HEK293T (cell line): ENCODE results near the gene ASAP3.
A peak's percentile ranks its signal among the peaks of the same experiment; 100 is the strongest.

ENCODE experiments used
- CTCF ChIA-PET: fragments of 350-600 bp; formaldehyde crosslinking; extraction: SDS; loops from one replicate; lab custom pipeline; 2021; ENCODE audit warnings: antibody characterized with exemption, inconsistent platforms; lab: Yijun Ruan, JAX
- POLR2A ChIA-PET: fragments of 350-600 bp; formaldehyde crosslinking; extraction: SDS; loops from one replicate; lab custom pipeline; 2020; ENCODE audit warnings: antibody characterized with exemption, inconsistent platforms; lab: Yijun Ruan, JAX
- DNase-seq: peaks from one replicate; pipeline ENCODE4 v3.0.0; 2012; ENCODE audit warnings: mixed read lengths; ENCODE audit errors: extremely low spot score
- ARNT ChIP-seq: fragments of 450-650 bp; IDR thresholded peaks from 2 replicates; pipeline ENCODE4 v1.6.1; 2017; ENCODE audit warnings: mild to moderate bottlenecking
- BHLHE40 ChIP-seq: fragments of 450-650 bp; IDR thresholded peaks from 2 replicates; pipeline ENCODE4 v1.6.1; 2016; ENCODE audit warnings: mild to moderate bottlenecking, moderate library complexity, borderline replicate concordance
- CTBP1 ChIP-seq: fragments of 450-650 bp; IDR thresholded peaks from 2 replicates; pipeline ENCODE4 v1.6.1; 2016; ENCODE audit warnings: borderline replicate concordance
- ELF4 ChIP-seq: fragments of 450-650 bp; IDR thresholded peaks from 2 replicates; pipeline ENCODE4 v1.6.1; 2017; ENCODE audit warnings: antibody characterized with exemption
- FOXA1 ChIP-seq: fragments of 450-650 bp; IDR thresholded peaks from 2 replicates; pipeline ENCODE4 v1.6.1; 2016; ENCODE audit warnings: mild to moderate bottlenecking
- FOXK2 ChIP-seq: fragments of 450-650 bp; IDR thresholded peaks from 2 replicates; pipeline ENCODE4 v1.6.1; 2016; ENCODE audit warnings: mild to moderate bottlenecking
- FOXM1 ChIP-seq: fragments of 450-650 bp; IDR thresholded peaks from 2 replicates; pipeline ENCODE4 v1.6.1; 2017; ENCODE audit warnings: mild to moderate bottlenecking, borderline replicate concordance
- HDGF ChIP-seq: fragments of 450-650 bp; IDR thresholded peaks from 2 replicates; pipeline ENCODE4 v1.6.1; 2017; ENCODE audit warnings: antibody characterized with exemption, borderline replicate concordance
- L3MBTL2 ChIP-seq: fragments of 450-650 bp; conservative IDR thresholded peaks from 2 replicates; pipeline ENCODE4 v1.6.1; 2016; ENCODE audit warnings: mild to moderate bottlenecking
- LEF1 ChIP-seq: fragments of 450-650 bp; IDR thresholded peaks from 2 replicates; pipeline ENCODE4 v1.6.1; 2017; ENCODE audit warnings: mild to moderate bottlenecking, borderline replicate concordance
- NFRKB ChIP-seq: fragments of 450-650 bp; IDR thresholded peaks from 2 replicates; pipeline ENCODE4 v1.6.1; 2016; ENCODE audit warnings: mild to moderate bottlenecking, moderate library complexity
- SP1 ChIP-seq: fragments of 450-650 bp; IDR thresholded peaks from 2 replicates; pipeline ENCODE4 v1.6.1; 2017
- SUZ12 ChIP-seq: fragments of 450-650 bp; IDR thresholded peaks from 2 replicates; pipeline ENCODE4 v1.6.1; 2016; ENCODE audit warnings: mild to moderate bottlenecking
- TARDBP ChIP-seq: fragments of 450-650 bp; IDR thresholded peaks from 2 replicates; pipeline ENCODE4 v1.6.1; 2016
- ZNF384 ChIP-seq: fragments of 450-650 bp; IDR thresholded peaks from 2 replicates; pipeline ENCODE4 v1.6.1; 2016
- TF ChIP-seq, protein P1 (sequence below): fragments of 450-650 bp; IDR thresholded peaks from 2 replicates; pipeline ENCODE4 v1.6.1; 2016

Gene ASAP3

DNA sequence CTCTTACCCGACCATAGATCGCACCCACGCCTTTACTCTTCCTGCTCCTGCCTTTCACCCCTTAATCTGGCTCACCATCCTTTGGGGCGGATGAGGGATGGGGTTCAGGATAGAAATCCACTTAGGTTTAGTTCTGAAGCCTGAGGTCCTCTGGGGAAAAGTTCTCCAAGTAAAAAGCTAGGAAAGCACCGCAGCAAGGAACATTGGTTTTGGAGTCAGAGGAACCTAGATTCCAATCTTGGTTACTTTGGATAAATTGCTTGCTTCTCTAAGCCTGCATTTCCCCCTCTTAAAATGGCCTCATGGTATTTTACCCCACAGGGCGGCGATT, 988 bp upstream of the ASAP3 start:
- DNase-seq: no peak
- ChIA-PET POLR2A (interaction anchor here (1.1 to 2.3 kb wide), 4 partner anchors 10 to 73 kb away, joined by 3 to 9 read pairs (median 4); no protein-coding TSS in a partner anchor), CTCF (interaction anchor here (0.6 to 5.1 kb wide), 4 partner anchors 12 to 59 kb away, joined by 3 to 40 read pairs (median 4); no protein-coding TSS in a partner anchor)
- TF ChIP-seq SUZ12: no peak
- no peak for TF ChIP-seq FOXA1
- no peak for TF ChIP-seq L3MBTL2

DNA sequence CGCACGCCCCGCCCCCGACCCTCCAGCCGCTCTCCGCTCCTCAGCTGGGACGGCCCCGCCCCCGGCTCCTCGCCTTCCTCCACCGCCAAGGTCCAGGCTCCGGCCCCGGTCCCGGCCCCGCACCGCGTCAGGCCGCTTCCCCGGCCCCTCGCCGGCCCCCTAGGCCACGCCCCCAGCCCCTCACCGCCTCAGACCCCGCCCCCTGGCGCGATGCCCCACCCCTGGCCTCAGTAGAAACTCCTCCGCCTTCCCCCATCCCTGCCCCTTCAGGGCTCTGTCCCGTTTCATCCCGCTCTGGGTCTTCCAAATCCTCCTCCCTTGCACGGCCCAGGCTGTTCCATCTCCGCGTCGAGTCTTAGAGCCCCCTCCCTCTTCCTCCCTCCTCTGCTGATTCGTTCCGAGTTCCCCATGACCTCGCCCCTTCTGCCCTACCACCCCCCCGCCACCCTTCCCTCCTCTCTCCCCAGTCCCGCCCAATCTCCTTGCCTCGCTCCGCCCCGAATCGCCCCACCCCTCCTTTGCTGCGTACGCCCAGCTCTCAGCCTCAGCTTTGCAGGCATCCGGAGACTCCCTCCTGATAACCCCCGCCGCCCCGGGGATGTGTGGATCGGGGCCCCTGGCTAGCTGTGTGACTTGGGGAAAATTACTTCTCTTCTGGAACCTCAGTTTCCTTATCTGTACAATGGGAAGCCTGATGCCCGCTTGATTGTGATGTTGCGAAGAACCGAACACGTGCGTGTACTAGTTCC, 448 bp upstream of the ASAP3 start:
- CTCF ChIA-PET: interaction anchor here (0.9 to 5.1 kb wide), 4 partner anchors 13 to 60 kb away, joined by 3 to 40 read pairs (median 4); no protein-coding TSS in a partner anchor
- TF ChIP-seq CTBP1: no peak
- TF ChIP-seq LEF1: no peak
- TF ChIP-seq NFRKB: no peak
- TF ChIP-seq FOXM1: no peak
- TF ChIP-seq TARDBP: no peak
- no peak for TF ChIP-seq FOXA1
- no peak for TF ChIP-seq BHLHE40
- TF ChIP-seq HDGF: no peak
- no peak for TF ChIP-seq SP1
- TF ChIP-seq FOXK2: no peak
- TF ChIP-seq, protein P1, sequence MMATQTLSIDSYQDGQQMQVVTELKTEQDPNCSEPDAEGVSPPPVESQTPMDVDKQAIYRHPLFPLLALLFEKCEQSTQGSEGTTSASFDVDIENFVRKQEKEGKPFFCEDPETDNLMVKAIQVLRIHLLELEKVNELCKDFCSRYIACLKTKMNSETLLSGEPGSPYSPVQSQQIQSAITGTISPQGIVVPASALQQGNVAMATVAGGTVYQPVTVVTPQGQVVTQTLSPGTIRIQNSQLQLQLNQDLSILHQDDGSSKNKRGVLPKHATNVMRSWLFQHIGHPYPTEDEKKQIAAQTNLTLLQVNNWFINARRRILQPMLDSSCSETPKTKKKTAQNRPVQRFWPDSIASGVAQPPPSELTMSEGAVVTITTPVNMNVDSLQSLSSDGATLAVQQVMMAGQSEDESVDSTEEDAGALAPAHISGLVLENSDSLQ: no peak
- POLR2A ChIA-PET: interaction anchor here (0.5 to 2.3 kb wide), 13 partner anchors 9 to 216 kb away, joined by 3 to 9 read pairs (median 4); partner anchors contain the start of genes HNRNPR and RPL11
- DNase-seq: peak; percentile 96

DNA sequence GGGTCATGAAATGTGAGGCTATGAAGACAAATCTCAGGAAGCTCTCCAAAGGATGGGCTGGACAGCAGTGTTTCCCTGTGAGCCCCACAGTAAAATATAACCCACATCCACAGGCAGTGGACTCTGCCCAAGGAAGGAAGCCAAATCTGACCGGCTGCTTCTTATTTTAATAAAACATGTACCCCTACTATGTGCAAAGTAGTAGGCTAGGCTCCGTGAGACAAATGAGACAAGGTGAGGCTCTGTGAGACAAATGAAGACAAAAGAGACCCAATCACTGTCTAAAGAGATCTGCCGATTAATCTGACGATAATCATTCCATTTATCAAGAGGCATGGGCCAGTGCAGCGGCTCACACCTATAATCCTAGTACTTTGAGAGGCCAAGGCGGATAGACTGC, 2.1 kb downstream of the ASAP3 start:
- POLR2A ChIA-PET: no interaction called here

DNA sequence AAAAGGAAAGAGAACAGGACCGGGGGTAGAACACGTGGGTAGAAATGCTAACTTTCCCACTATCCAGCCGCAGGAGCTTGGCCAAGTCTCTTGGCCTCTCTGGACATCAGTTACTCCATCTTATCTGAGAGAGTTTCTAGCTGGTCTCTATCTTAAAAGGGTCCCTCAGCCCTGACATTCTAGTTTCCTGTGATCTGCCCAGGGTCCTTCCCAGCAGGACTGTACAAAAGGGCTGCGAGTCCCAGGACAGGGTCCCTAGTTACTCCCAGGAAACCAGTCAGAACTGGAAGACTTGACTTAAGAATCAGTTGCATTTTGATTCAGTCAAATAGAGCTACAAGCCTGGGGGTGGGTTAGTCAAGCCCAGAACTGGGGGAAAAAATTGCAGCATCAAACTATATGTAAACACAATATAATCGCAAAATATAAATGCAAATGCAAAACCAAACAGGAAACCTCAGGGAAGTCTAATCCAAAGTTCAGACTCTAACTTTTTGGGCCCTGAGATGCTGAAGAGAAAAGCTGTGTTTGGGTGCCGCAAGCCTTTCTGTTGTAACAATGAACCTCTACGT, 2.9 kb downstream of the ASAP3 start:
- CTCF ChIA-PET: interaction anchor here (1.1 kb wide), 1 partner anchor 16 kb away, joined by 3 read pairs; no protein-coding TSS in a partner anchor
- TF ChIP-seq ZNF384 (no peak), SP1 (no peak), BHLHE40 (no peak), ELF4 (no peak), TARDBP (no peak), LEF1 (no peak), NFRKB (no peak), SUZ12 (no peak), ARNT (no peak), HDGF (no peak), FOXA1 (no peak), CTBP1 (no peak), L3MBTL2 (no peak), FOXK2 (no peak), FOXM1 (no peak)
- TF ChIP-seq, protein P1: no peak
- no peak for DNase-seq
- POLR2A ChIA-PET: no interaction called here

More for the DNA sequence above, 2.1 kb downstream of the ASAP3 start:
- TF ChIP-seq NFRKB: no peak
- TF ChIP-seq, protein P1: no peak
- no peak for TF ChIP-seq FOXM1
- DNase-seq: no peak
- CTCF ChIA-PET: interaction anchor here (1.1 kb wide), 1 partner anchor 15 kb away, joined by 3 read pairs; no protein-coding TSS in a partner anchor

DNA sequence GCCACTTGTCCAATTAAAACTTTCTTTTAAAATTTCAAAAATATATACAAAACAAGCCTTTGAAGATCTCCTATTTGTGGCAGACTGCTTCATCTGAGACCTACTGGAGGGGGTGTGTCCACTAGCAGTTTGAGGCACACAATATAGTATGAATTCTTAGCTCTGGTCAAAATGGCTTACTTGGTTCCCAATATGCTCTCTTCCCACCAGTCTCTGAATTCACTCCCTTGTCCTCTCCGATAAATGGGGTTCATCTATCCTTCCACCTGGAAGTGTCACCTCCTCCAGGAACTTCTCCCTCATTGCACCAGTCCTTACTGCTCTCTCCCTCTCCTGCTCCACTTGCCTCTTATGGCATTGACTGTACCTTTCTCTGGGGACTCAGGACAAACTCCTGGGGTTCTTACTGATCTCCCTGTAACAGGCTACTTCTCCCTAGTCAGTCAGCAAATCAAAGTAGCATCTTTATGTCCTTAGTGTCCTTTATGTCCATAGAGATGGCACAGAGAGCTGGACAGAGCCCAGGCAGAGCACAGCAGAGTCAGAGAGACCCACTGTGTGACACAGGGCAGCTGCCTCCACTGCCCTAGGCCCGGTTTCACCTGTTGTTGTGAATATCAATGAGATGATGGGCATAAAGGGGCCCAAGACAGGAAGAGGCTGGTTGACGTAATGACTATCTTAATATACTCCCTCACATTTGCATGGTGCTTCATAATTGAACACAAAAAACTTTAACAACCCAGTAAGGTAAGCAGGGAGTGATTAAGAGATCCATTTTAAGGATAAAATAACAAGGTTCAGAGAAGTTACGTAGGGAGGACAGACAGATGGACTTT, 3.6 kb downstream of the ASAP3 start:
- no peak for TF ChIP-seq ARNT
- no peak for TF ChIP-seq CTBP1
- TF ChIP-seq ELF4: no peak
- no peak for TF ChIP-seq FOXM1
- TF ChIP-seq ZNF384: no peak
- TF ChIP-seq SUZ12: no peak
- TF ChIP-seq, protein P1: no peak
- ChIA-PET CTCF (no interaction called here), POLR2A (no interaction called here)
- DNase-seq: no peak
